Thyroid gland (tissue), 4 donors: Measurements from ENCODE around the gene SLC22A17. TPM values are rescaled to one million over a fixed set of nuclear protein-coding genes. Genes with fewer than 3 reads are reported as not detected.
"Not testable (repeated sequence)": the region's sequence is repeated elsewhere in the genome, so short reads cannot be mapped to it uniquely, and the experiment has no call there.

ENCODE experiments used
- DNase-seq, 2 donors: peaks; one replicate each; pipeline ENCODE4 v3.0.0-alpha.2; 2019
- H3K27ac ChIP-seq, 3 donors: fragments of 200-600 bp; sonication (generic); 1 replicate in 2 of 3; 2 replicates in 1 of 3; pipeline ENCODE4 v1.5.1; 2016 to 2019; ENCODE audit warnings: mild to moderate bottlenecking in 1 of 3, moderate library complexity in 1 of 3
- H3K27me3 ChIP-seq: fragments of 200-600 bp; sonication (generic); one replicate; pipeline ENCODE4 v1.5.1; 2019
- H3K36me3 ChIP-seq, 2 donors: fragments of 200-600 bp; sonication (generic); one replicate each; pipeline ENCODE4 v1.5.1; 2016 to 2019
- H3K4me1 ChIP-seq, 2 donors: fragments of 200-600 bp; sonication (generic); one replicate each; pipeline ENCODE4 v1.5.1; 2017 to 2019
- H3K4me3 ChIP-seq, 3 donors: fragments of 200-600 bp; sonication (generic); replicated peaks in 1 of 3; 1 replicate in 2 of 3; 2 replicates in 1 of 3; pipeline ENCODE4 v1.5.1; 2016; ENCODE audit warnings: mild to moderate bottlenecking in 1 of 3
- H3K9me3 ChIP-seq: fragments of 200-600 bp; sonication (generic); one replicate; pipeline ENCODE4 v1.5.1; 2017
- POLR2A ChIP-seq, 2 donors: fragments of 450-650 bp; IDR thresholded peaks; one replicate each; pipeline ENCODE4 v1.6.1; 2017; ENCODE audit warnings: antibody characterized with exemption in 2 of 2, mild to moderate bottlenecking in 2 of 2, moderate library complexity in 1 of 2
- WGBS, 2 donors: methylation state at CpG; one replicate each; pipeline ENCODE4 v1.1.5; 2017; 5-methylcytosine and 5-hydroxymethylcytosine counted together
- intact Hi-C: fragments of 100-400 bp; cut with DNase I; formaldehyde crosslinking; loops from one replicate; pipeline ENCODE4 v1.15.1; 2023
- total RNA-seq, 4 donors: library from RNA; depleted of rRNA; stranded (reverse); fragments of >200 nt; gene quantifications; one replicate each; pipeline ENCODE4 v1.2.3, GENCODE V29; 2016
- TF ChIP-seq, protein P1 (sequence below), 6 experiments: fragments of 200-600 bp in 3 of 6; fragments of 450-650 bp in 3 of 6; sonication (generic) in 3 of 6; IDR thresholded peaks; one replicate each; pipeline ENCODE4 v1.5.1; 2016 to 2019; ENCODE audit warnings: antibody characterized with exemption in 6 of 6, mild to moderate bottlenecking in 2 of 6, inconsistent platforms in 1 of 6, moderate library complexity in 1 of 6

The SLC22A17 gene
- total RNA-seq, 4 donors from 2014 or later, result 27.5 to 94.2 (median 53.7) TPM

DNA sequence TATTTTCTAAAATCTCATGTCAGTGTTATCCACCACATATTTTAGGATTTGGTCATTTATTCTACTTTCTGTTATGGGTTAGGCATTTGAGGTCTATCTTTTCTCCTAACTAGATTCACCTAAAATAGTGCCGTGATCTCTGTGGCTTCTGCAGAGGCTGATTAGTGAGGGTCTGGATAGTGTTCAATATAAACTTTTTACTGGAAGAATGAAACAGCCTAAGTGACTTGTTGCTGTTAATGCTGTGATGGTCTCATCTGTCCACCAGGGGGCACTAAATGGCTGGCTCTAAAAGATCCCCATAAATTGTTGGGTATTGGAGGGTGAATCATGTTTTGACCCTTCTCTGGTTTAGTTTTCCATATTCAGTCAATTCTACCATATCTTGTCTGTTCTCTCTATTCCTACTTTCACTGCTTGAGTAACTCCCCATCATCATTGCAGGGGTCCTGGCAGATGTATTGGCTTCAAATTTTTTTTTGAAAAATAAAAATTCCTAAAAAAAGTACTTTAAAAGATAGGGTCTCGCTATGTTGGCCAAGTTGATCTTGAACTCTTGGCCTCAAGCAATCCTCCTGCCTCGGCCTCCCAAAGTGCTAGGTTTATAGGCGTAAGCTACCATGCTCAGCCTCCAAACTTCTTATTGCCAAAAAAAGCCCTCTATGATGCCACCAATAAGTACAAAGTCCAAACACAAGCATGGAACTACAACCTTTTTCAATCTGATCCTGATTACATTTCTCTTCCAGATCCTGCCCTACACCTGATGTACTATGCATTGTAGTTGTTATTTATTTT lies 24.5 kb downstream of the SLC22A17 start:
- 46 to 47% methylated on average over 4 of the region's 4 CpGs for WGBS, 2 donors
- DNase-seq, result peak; percentile 71 to 76
- H3K27ac ChIP-seq, result no peak overlapping the region

DNA sequence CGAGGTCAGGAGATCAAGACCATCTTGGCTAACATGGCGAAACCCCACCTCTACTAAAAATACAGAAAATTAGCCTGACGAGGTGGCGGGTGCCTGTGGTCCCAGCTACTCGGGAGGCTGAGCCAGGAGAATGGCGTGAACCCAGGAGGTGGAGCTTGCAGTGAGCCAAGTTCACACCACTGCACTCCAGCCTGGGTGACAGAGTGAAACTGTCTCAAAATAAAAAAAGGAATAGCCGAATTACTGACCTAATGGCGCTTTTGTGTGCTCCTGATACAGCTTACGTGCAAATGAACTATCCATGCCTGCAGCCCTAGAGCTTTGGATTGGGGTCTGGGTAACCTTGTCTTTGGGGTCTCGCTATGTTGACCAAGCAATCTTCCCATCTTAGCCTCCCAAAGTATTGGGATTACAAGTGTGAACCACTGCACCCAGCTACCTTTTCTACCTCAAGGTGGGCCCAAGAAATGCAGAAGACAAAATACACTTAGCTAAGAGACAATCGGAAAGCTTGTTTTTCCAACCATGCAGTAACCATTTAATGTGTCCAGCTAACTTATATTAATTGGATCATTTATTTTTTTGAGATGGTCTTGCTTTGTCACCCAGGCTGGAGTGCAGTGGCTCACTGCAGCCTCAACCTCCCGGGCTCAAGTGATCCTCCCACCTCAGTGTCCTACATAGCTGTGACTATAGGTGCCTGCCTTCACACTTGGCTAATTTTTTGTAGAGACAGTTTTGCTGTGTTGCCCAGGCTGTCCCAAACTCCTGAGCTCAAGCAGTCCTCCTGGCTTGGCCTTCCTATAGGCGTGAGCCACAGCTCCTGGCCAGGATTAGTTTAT lies 26.0 kb downstream of the SLC22A17 start:
- Histone ChIP-seq H3K36me3 (peaks cover 25 to 26% of the 10 kb centered on the region in 2 donors), H3K9me3 (no peaks in the 10 kb centered on the region), H3K27me3 (no peaks in the 10 kb centered on the region), H3K4me3 (no peak overlapping the region), H3K27ac (no peak overlapping the region), H3K4me1 (peaks cover 13 to 16% of the 10 kb centered on the region in 2 donors)
- intact Hi-C loops, result loop anchor here (2.0 to 10.0 kb wide), 2 partner anchors 54 to 138 kb away; partner anchors contain the start of gene NGDN
- 79 to 81% methylated on average over 13 of the region's 13 CpGs for WGBS, 2 donors
- TF ChIP-seq, protein P1, sequence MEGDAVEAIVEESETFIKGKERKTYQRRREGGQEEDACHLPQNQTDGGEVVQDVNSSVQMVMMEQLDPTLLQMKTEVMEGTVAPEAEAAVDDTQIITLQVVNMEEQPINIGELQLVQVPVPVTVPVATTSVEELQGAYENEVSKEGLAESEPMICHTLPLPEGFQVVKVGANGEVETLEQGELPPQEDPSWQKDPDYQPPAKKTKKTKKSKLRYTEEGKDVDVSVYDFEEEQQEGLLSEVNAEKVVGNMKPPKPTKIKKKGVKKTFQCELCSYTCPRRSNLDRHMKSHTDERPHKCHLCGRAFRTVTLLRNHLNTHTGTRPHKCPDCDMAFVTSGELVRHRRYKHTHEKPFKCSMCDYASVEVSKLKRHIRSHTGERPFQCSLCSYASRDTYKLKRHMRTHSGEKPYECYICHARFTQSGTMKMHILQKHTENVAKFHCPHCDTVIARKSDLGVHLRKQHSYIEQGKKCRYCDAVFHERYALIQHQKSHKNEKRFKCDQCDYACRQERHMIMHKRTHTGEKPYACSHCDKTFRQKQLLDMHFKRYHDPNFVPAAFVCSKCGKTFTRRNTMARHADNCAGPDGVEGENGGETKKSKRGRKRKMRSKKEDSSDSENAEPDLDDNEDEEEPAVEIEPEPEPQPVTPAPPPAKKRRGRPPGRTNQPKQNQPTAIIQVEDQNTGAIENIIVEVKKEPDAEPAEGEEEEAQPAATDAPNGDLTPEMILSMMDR (IDR thresholded peaks at IDR 0.05), result no peak
- no peak for TF ChIP-seq POLR2A (IDR thresholded peaks at IDR 0.05)
- no peak for DNase-seq

More for the DNA sequence above, 24.5 kb downstream of the SLC22A17 start:
- intact Hi-C loops, result loop anchor here (2.0 to 10.0 kb wide), 2 partner anchors 53 to 137 kb away; partner anchors contain the start of gene NGDN
- Histone ChIP-seq H3K4me3 (no peak overlapping the region), H3K36me3 (peaks cover 25% of the 10 kb centered on the region in 2 donors), H3K9me3 (no peaks in the 10 kb centered on the region), H3K27me3 (no peaks in the 10 kb centered on the region), H3K4me1 (peaks cover 2 to 6% of the 10 kb centered on the region in 2 donors)
- TF ChIP-seq, protein P1 (IDR thresholded peaks at IDR 0.05), result peak; percentile 63 to 81 (median 78)
- TF ChIP-seq POLR2A (IDR thresholded peaks at IDR 0.05), result no peak

DNA sequence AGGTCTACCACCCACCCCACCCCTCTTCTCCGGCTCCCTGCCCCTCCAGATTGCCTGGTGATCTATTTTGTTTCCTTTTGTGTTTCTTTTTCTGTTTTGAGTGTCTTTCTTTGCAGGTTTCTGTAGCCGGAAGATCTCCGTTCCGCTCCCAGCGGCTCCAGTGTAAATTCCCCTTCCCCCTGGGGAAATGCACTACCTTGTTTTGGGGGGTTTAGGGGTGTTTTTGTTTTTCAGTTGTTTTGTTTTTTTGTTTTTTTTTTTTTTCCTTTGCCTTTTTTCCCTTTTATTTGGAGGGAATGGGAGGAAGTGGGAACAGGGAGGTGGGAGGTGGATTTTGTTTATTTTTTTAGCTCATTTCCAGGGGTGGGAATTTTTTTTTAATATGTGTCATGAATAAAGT lies 26.9 kb downstream of the SLC22A17 start:
- intact Hi-C loops, result loop anchor here (2.0 to 10.0 kb wide), 2 partner anchors 55 to 139 kb away; partner anchors contain the start of gene NGDN
- peaks cover 25 to 26% of the 10 kb centered on the region in 2 donors for H3K36me3 ChIP-seq
- H3K4me3 ChIP-seq, H3K27me3 ChIP-seq, H3K9me3 ChIP-seq, DNase-seq, H3K27ac ChIP-seq: not testable (repeated sequence)
- 88 to 94% methylated on average over 5 of the region's 5 CpGs for WGBS, 2 donors
- peaks cover 13 to 16% of the 10 kb centered on the region in 2 donors for H3K4me1 ChIP-seq

GRCh38 chr14:23324993-23325392 lies 27.7 kb downstream of the SLC22A17 start:
- intact Hi-C loops, result loop anchor here (10.0 kb wide), 1 partner anchor 140 kb away; the partner anchor contains the start of gene NGDN
- Histone ChIP-seq H3K4me3 (no peak overlapping the region), H3K27ac (no peak overlapping the region), H3K9me3 (no peaks in the 10 kb centered on the region), H3K36me3 (peaks cover 25 to 26% of the 10 kb centered on the region in 2 donors), H3K27me3 (no peaks in the 10 kb centered on the region), H3K4me1 (peaks cover 18 to 22% of the 10 kb centered on the region in 2 donors)
- TF ChIP-seq, protein P1 (IDR thresholded peaks at IDR 0.05), result no peak
- TF ChIP-seq POLR2A (IDR thresholded peaks at IDR 0.05), result no peak
- WGBS, 2 donors, result 84 to 89% methylated on average over 7 of the region's 7 CpGs
- no peak for DNase-seq

- DNase-seq, result no peak
- H3K4me3 ChIP-seq, result no peak overlapping the region
- peaks cover 18 to 24% of the 10 kb centered on the region in 2 donors for H3K4me1 ChIP-seq
- H3K27ac ChIP-seq, result no peak overlapping the region
- intact Hi-C loops, result loop anchor here (10.0 kb wide), 1 partner anchor 140 kb away; the partner anchor contains the start of gene NGDN
- H3K9me3 ChIP-seq, result no peaks in the 10 kb centered on the region
- H3K27me3 ChIP-seq, result no peaks in the 10 kb centered on the region
- WGBS, 2 donors, result 89 to 93% methylated on average over 2 of the region's 2 CpGs
- peaks cover 25 to 26% of the 10 kb centered on the region in 2 donors for H3K36me3 ChIP-seq
- TF ChIP-seq, protein P1 (IDR thresholded peaks at IDR 0.05), result no peak
- TF ChIP-seq POLR2A (IDR thresholded peaks at IDR 0.05), result no peak
Measured at GRCh38 chr14:23324455-23324846, 28.2 kb downstream of the SLC22A17 start.
